ENCODE measurements around the gene PTPRE.

GRCh38 chr10:127997937-127998336 is 91.0 kb downstream of the PTPRE start:
- TF ChIP-seq POLR2AphosphoS5 (IDR thresholded peaks at IDR 0.05; ENCODE audit: low read depth) (no peak), REST (IDR thresholded peaks at IDR 0.05; ENCODE audit: insufficient replicate concordance, low read depth) (no peak), SPI1 (IDR thresholded peaks at IDR 0.05; ENCODE audit: borderline replicate concordance, low read depth) (no peak)
- TF ChIP-seq, protein P1, sequence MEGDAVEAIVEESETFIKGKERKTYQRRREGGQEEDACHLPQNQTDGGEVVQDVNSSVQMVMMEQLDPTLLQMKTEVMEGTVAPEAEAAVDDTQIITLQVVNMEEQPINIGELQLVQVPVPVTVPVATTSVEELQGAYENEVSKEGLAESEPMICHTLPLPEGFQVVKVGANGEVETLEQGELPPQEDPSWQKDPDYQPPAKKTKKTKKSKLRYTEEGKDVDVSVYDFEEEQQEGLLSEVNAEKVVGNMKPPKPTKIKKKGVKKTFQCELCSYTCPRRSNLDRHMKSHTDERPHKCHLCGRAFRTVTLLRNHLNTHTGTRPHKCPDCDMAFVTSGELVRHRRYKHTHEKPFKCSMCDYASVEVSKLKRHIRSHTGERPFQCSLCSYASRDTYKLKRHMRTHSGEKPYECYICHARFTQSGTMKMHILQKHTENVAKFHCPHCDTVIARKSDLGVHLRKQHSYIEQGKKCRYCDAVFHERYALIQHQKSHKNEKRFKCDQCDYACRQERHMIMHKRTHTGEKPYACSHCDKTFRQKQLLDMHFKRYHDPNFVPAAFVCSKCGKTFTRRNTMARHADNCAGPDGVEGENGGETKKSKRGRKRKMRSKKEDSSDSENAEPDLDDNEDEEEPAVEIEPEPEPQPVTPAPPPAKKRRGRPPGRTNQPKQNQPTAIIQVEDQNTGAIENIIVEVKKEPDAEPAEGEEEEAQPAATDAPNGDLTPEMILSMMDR (IDR thresholded peaks at IDR 0.05; ENCODE audit: insufficient read depth, low read length), result no peak

Measured in HL-60 (cell line).